ENCODE measurements around the gene MAG.
A peak's percentile ranks its signal among the peaks of the same experiment; 100 is the strongest.
"Not testable (repeated sequence)": the region's sequence is repeated elsewhere in the genome, so short reads cannot be mapped to it uniquely, and the experiment has no call there.

MAG gene

GRCh38 chr19:35276706-35277281 lies 15.2 kb upstream of the MAG start:
- H3K36me3 ChIP-seq (ENCODE audit: control insufficient read depth, insufficient read depth, low read length, severe bottlenecking) = peaks cover 45% of the 10 kb centered on the region
- H3K4me1 ChIP-seq (ENCODE audit: control insufficient read depth, insufficient read depth, low read length) = peaks cover 20% of the 10 kb centered on the region

GRCh38 chr19:35278578-35279284 lies 13.2 kb upstream of the MAG start:
- H3K9me3 ChIP-seq (ENCODE audit: control insufficient read depth, low read length) = no peaks in the 10 kb centered on the region
- H3K9ac ChIP-seq (ENCODE audit: low read length) = no peak overlapping the region
- peaks cover 16% of the 10 kb centered on the region for H3K27me3 ChIP-seq (replicated peaks; ENCODE audit: control insufficient read depth, insufficient read depth, low read length)
- DNase-seq (ENCODE audit: low read depth) = no peak
- peaks cover 35% of the 10 kb centered on the region for H3K36me3 ChIP-seq (ENCODE audit: control insufficient read depth, insufficient read depth, low read length, severe bottlenecking)
- H3K4me3 ChIP-seq (ENCODE audit: low read length) = no peak overlapping the region
- peaks cover 20% of the 10 kb centered on the region for H3K4me1 ChIP-seq (ENCODE audit: control insufficient read depth, insufficient read depth, low read length)

More at GRCh38 chr19:35276706-35277281, 15.2 kb upstream of the MAG start:
- Histone ChIP-seq H3K9me3 (ENCODE audit: control insufficient read depth, low read length) (no peaks in the 10 kb centered on the region), H3K9ac (ENCODE audit: low read length) (no peak overlapping the region), H3K4me3 (ENCODE audit: low read length) (no peak overlapping the region), H3K27me3 (replicated peaks; ENCODE audit: control insufficient read depth, insufficient read depth, low read length) (no peaks in the 10 kb centered on the region)
- no peak for DNase-seq (ENCODE audit: low read depth)

- DNase-seq (ENCODE audit: low read depth) = no peak
These were observed 12.6 kb upstream of the MAG start for GRCh38 chr19:35279374-35279773.

GRCh38 chr19:35279985-35280821 lies 11.8 kb upstream of the MAG start:
- Histone ChIP-seq H3K36me3 (ENCODE audit: control insufficient read depth, insufficient read depth, low read length, severe bottlenecking) (peaks cover 24% of the 10 kb centered on the region), H3K9me3 (ENCODE audit: control insufficient read depth, low read length) (no peaks in the 10 kb centered on the region), H3K9ac (ENCODE audit: low read length) (no peak overlapping the region), H3K4me3 (ENCODE audit: low read length) (no peak overlapping the region), H3K4me1 (ENCODE audit: control insufficient read depth, insufficient read depth, low read length) (peaks cover 29% of the 10 kb centered on the region), H3K27me3 (replicated peaks; ENCODE audit: control insufficient read depth, insufficient read depth, low read length) (peaks cover 16% of the 10 kb centered on the region)
- DNase-seq (ENCODE audit: low read depth) = no peak

More at GRCh38 chr19:35279374-35279773, 12.6 kb upstream of the MAG start:
- Histone ChIP-seq H3K27me3 (replicated peaks; ENCODE audit: control insufficient read depth, insufficient read depth, low read length) (peaks cover 16% of the 10 kb centered on the region), H3K4me1 (ENCODE audit: control insufficient read depth, insufficient read depth, low read length) (peaks cover 22% of the 10 kb centered on the region), H3K36me3 (ENCODE audit: control insufficient read depth, insufficient read depth, low read length, severe bottlenecking) (peaks cover 29% of the 10 kb centered on the region), H3K4me3 (ENCODE audit: low read length) (no peak overlapping the region), H3K9me3 (ENCODE audit: control insufficient read depth, low read length) (no peaks in the 10 kb centered on the region), H3K9ac (ENCODE audit: low read length) (no peak overlapping the region)

GRCh38 chr19:35281303-35281702 lies 10.7 kb upstream of the MAG start:
- Histone ChIP-seq H3K36me3 (ENCODE audit: control insufficient read depth, insufficient read depth, low read length, severe bottlenecking) (peaks cover 14% of the 10 kb centered on the region), H3K27me3 (replicated peaks; ENCODE audit: control insufficient read depth, insufficient read depth, low read length) (peaks cover 16% of the 10 kb centered on the region), H3K4me1 (ENCODE audit: control insufficient read depth, insufficient read depth, low read length) (peaks cover 32% of the 10 kb centered on the region), H3K9me3 (ENCODE audit: control insufficient read depth, low read length) (no peaks in the 10 kb centered on the region), H3K9ac (ENCODE audit: low read length) (no peak overlapping the region), H3K4me3 (ENCODE audit: low read length) (no peak overlapping the region)
- DNase-seq (ENCODE audit: low read depth) = no peak

- DNase-seq (ENCODE audit: low read depth) = no peak
- peak overlapping the region; percentile 26 for H3K9ac ChIP-seq (ENCODE audit: low read length)
- H3K27me3 ChIP-seq (replicated peaks; ENCODE audit: control insufficient read depth, insufficient read depth, low read length) = peaks cover 22% of the 10 kb centered on the region
- peaks cover 31% of the 10 kb centered on the region for H3K4me1 ChIP-seq (ENCODE audit: control insufficient read depth, insufficient read depth, low read length)
- H3K9me3 ChIP-seq (ENCODE audit: control insufficient read depth, low read length) = no peaks in the 10 kb centered on the region
- H3K36me3 ChIP-seq (ENCODE audit: control insufficient read depth, insufficient read depth, low read length, severe bottlenecking) = peaks cover under 1% of the 10 kb centered on the region
- H3K4me3 ChIP-seq (ENCODE audit: low read length) = no peak overlapping the region
These were observed 7.5 kb upstream of the MAG start for GRCh38 chr19:35284153-35285094.

GRCh38 chr19:35285095-35285449 lies 6.9 kb upstream of the MAG start:
- no peak for DNase-seq (ENCODE audit: low read depth)
- Histone ChIP-seq H3K9me3 (ENCODE audit: control insufficient read depth, low read length) (no peaks in the 10 kb centered on the region), H3K36me3 (ENCODE audit: control insufficient read depth, insufficient read depth, low read length, severe bottlenecking) (no peaks in the 10 kb centered on the region), H3K4me1 (ENCODE audit: control insufficient read depth, insufficient read depth, low read length) (peaks cover 25% of the 10 kb centered on the region), H3K9ac (ENCODE audit: low read length) (peak overlapping the region; percentile 26), H3K27me3 (replicated peaks; ENCODE audit: control insufficient read depth, insufficient read depth, low read length) (peaks cover 22% of the 10 kb centered on the region), H3K4me3 (ENCODE audit: low read length) (no peak overlapping the region)

- not testable (repeated sequence) for H3K9ac ChIP-seq (ENCODE audit: low read length); H3K4me3 ChIP-seq (ENCODE audit: low read length); H3K36me3 ChIP-seq (ENCODE audit: control insufficient read depth, insufficient read depth, low read length, severe bottlenecking); DNase-seq (ENCODE audit: low read depth); H3K9me3 ChIP-seq (ENCODE audit: control insufficient read depth, low read length)
- Histone ChIP-seq H3K4me1 (ENCODE audit: control insufficient read depth, insufficient read depth, low read length) (peaks cover 21% of the 10 kb centered on the region), H3K27me3 (replicated peaks; ENCODE audit: control insufficient read depth, insufficient read depth, low read length) (peaks cover 25% of the 10 kb centered on the region)
These were observed 6.5 kb upstream of the MAG start for GRCh38 chr19:35285465-35285864.

GRCh38 chr19:35286101-35286500 lies 5.9 kb upstream of the MAG start:
- not testable (repeated sequence) for H3K36me3 ChIP-seq (ENCODE audit: control insufficient read depth, insufficient read depth, low read length, severe bottlenecking); H3K4me3 ChIP-seq (ENCODE audit: low read length); H3K9ac ChIP-seq (ENCODE audit: low read length); H3K9me3 ChIP-seq (ENCODE audit: control insufficient read depth, low read length); DNase-seq (ENCODE audit: low read depth)
- H3K4me1 ChIP-seq (ENCODE audit: control insufficient read depth, insufficient read depth, low read length) = peaks cover 14% of the 10 kb centered on the region
- H3K27me3 ChIP-seq (replicated peaks; ENCODE audit: control insufficient read depth, insufficient read depth, low read length) = peaks cover 27% of the 10 kb centered on the region

GRCh38 chr19:35287713-35288112 lies 4.2 kb upstream of the MAG start:
- Histone ChIP-seq H3K9ac (ENCODE audit: low read length) (no peak overlapping the region), H3K4me3 (ENCODE audit: low read length) (no peak overlapping the region), H3K4me1 (ENCODE audit: control insufficient read depth, insufficient read depth, low read length) (peaks cover 12% of the 10 kb centered on the region), H3K27me3 (replicated peaks; ENCODE audit: control insufficient read depth, insufficient read depth, low read length) (peaks cover 25% of the 10 kb centered on the region), H3K36me3 (ENCODE audit: control insufficient read depth, insufficient read depth, low read length, severe bottlenecking) (no peaks in the 10 kb centered on the region), H3K9me3 (ENCODE audit: control insufficient read depth, low read length) (no peaks in the 10 kb centered on the region)
- no peak for DNase-seq (ENCODE audit: low read depth)
